ENCODE measurements around the gene FGGY. TPM values are rescaled to one million over a fixed set of nuclear protein-coding genes. Genes with fewer than 3 reads are reported as not detected.

Gene FGGY
- total RNA-seq, 1 experiment from 2014 or later = 12.0 TPM

- H3K4me3 Mint-ChIP-seq = no peak overlapping the region
- TF ChIP-seq SP1 (CRISPR knock-in tag; conservative IDR thresholded peaks at IDR 0.05) (no peak), SMAD3 (CRISPR knock-in tag; IDR thresholded peaks at IDR 0.05; ENCODE audit: borderline replicate concordance) (no peak), ZMAT4 (CRISPR knock-in tag; IDR thresholded peaks at IDR 0.05) (no peak), ZNF396 (CRISPR knock-in tag; IDR thresholded peaks at IDR 0.05; ENCODE audit: borderline replicate concordance) (no peak)
- TF ChIP-seq, protein P1, sequence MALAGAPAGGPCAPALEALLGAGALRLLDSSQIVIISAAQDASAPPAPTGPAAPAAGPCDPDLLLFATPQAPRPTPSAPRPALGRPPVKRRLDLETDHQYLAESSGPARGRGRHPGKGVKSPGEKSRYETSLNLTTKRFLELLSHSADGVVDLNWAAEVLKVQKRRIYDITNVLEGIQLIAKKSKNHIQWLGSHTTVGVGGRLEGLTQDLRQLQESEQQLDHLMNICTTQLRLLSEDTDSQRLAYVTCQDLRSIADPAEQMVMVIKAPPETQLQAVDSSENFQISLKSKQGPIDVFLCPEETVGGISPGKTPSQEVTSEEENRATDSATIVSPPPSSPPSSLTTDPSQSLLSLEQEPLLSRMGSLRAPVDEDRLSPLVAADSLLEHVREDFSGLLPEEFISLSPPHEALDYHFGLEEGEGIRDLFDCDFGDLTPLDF (CRISPR knock-in tag; IDR thresholded peaks at IDR 0.05) = no peak
- TF ChIP-seq, protein P2, sequence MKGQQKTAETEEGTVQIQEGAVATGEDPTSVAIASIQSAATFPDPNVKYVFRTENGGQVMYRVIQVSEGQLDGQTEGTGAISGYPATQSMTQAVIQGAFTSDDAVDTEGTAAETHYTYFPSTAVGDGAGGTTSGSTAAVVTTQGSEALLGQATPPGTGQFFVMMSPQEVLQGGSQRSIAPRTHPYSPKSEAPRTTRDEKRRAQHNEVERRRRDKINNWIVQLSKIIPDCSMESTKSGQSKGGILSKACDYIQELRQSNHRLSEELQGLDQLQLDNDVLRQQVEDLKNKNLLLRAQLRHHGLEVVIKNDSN (CRISPR knock-in tag; IDR thresholded peaks at IDR 0.05) = no peak
- no peaks in the 10 kb centered on the region for H3K9me3 Mint-ChIP-seq
- DNase-seq (ENCODE audit: low spot score) = no peak
- ATAC-seq = no peak
- H3K27me3 Mint-ChIP-seq (ENCODE audit: low read depth) = no peaks in the 10 kb centered on the region; the same call in 1 of the 2 replicates
- ChIA-PET POLR2A (no interaction called here), CTCF (no interaction called here)
- no peaks in the 10 kb centered on the region for H3K4me1 Mint-ChIP-seq
- H3K36me3 Mint-ChIP-seq = peaks cover 4% of the 10 kb centered on the region; the same call in 1 of the 2 replicates
- no peak overlapping the region for H3K27ac Mint-ChIP-seq
Measured at GRCh38 chr1:59346429-59346828, 49.5 kb downstream of the FGGY start.

DNA sequence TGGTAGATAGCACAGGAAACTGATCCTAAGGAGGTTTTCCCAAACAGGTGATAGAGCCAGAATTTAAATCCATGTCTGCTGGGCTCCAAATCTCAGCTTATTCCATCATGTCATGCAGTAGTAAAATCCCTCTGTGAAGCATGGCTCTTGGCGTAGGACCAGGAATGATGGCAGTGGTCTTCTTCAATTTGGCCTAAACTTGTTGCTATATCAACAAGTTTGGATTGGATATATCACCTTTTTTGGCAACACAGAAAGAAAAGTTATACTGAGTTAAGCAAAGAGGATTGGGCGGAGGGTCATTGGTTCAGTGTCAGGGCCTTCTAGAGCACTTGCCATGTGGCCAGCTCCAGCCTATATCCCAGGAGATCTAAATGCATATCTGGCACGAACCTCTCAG is 52.2 kb downstream of the FGGY start:
- Mint-ChIP-seq H3K4me3 (no peak overlapping the region), H3K9me3 (no peaks in the 10 kb centered on the region), H3K27ac (no peak overlapping the region), H3K36me3 (peaks cover 4% of the 10 kb centered on the region; the same call in 1 of the 2 replicates), H3K27me3 (ENCODE audit: low read depth) (no peaks in the 10 kb centered on the region; the same call in 1 of the 2 replicates), H3K4me1 (0 out of 2 replicates have a peak, but pooled peaks cover 2% of the 10 kb centered on the region)
- POLR2A ChIA-PET = no interaction called here
- DNase-seq (ENCODE audit: low spot score) (no peak), ATAC-seq (no peak)
- TF ChIP-seq CREB1 (CRISPR knock-in tag; IDR thresholded peaks at IDR 0.05) (no peak), ELF4 (CRISPR knock-in tag; IDR thresholded peaks at IDR 0.05; ENCODE audit: low read depth) (no peak), SP1 (CRISPR knock-in tag; conservative IDR thresholded peaks at IDR 0.05) (no peak)
- CTCF ChIA-PET = no interaction called here

- Mint-ChIP-seq H3K27ac (no peak overlapping the region), H3K9me3 (no peaks in the 10 kb centered on the region), H3K4me3 (no peak overlapping the region), H3K36me3 (peaks cover 4% of the 10 kb centered on the region; the same call in 1 of the 2 replicates), H3K27me3 (ENCODE audit: low read depth) (no peaks in the 10 kb centered on the region; the same call in 1 of the 2 replicates), H3K4me1 (peaks cover 8% of the 10 kb centered on the region; the same call in 1 of the 2 replicates)
- TF ChIP-seq ZNF396 (CRISPR knock-in tag; IDR thresholded peaks at IDR 0.05; ENCODE audit: borderline replicate concordance) = no peak
- TF ChIP-seq SMAD4 (CRISPR knock-in tag; IDR thresholded peaks at IDR 0.05) = no peak
- TF ChIP-seq, protein P3, sequence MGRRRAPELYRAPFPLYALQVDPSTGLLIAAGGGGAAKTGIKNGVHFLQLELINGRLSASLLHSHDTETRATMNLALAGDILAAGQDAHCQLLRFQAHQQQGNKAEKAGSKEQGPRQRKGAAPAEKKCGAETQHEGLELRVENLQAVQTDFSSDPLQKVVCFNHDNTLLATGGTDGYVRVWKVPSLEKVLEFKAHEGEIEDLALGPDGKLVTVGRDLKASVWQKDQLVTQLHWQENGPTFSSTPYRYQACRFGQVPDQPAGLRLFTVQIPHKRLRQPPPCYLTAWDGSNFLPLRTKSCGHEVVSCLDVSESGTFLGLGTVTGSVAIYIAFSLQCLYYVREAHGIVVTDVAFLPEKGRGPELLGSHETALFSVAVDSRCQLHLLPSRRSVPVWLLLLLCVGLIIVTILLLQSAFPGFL (CRISPR knock-in tag; IDR thresholded peaks at IDR 0.05; ENCODE audit: borderline replicate concordance) = no peak
- TF ChIP-seq, protein P1 (CRISPR knock-in tag; IDR thresholded peaks at IDR 0.05) = no peak
- TF ChIP-seq HMGA2 (CRISPR knock-in tag; IDR thresholded peaks at IDR 0.05) = no peak
- no peak for TF ChIP-seq NFE2L1 (CRISPR knock-in tag; IDR thresholded peaks at IDR 0.05)
- no peak for TF ChIP-seq MYBL2 (CRISPR knock-in tag; IDR thresholded peaks at IDR 0.05)
- TF ChIP-seq ESRRA (CRISPR knock-in tag; IDR thresholded peaks at IDR 0.05; ENCODE audit: borderline replicate concordance) = no peak
- TF ChIP-seq, protein P4, sequence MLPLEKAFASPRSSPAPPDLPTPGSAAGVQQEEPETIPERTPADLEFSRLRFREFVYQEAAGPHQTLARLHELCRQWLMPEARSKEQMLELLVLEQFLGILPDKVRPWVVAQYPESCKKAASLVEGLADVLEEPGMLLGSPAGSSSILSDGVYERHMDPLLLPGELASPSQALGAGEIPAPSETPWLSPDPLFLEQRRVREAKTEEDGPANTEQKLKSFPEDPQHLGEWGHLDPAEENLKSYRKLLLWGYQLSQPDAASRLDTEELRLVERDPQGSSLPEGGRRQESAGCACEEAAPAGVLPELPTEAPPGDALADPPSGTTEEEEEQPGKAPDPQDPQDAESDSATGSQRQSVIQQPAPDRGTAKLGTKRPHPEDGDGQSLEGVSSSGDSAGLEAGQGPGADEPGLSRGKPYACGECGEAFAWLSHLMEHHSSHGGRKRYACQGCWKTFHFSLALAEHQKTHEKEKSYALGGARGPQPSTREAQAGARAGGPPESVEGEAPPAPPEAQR (CRISPR knock-in tag; IDR thresholded peaks at IDR 0.05) = no peak
- no peak for TF ChIP-seq ZNF263 (CRISPR knock-in tag; IDR thresholded peaks at IDR 0.05; ENCODE audit: low read depth)
- DNase-seq (ENCODE audit: low spot score) (no peak), ATAC-seq (no peak)
- CTCF ChIA-PET = no interaction called here
- POLR2A ChIA-PET = no interaction called here
Measured at GRCh38 chr1:59350521-59350920, 53.6 kb downstream of the FGGY start.

Measured in WTC11 (cell line).